Measurements from ENCODE around the gene POLA1.

Gene POLA1

GRCh38 chrX:25034889-25035288 lies 341.2 kb downstream of the POLA1 start:
- DNase-seq, result no peak

- DNase-seq, result no peak
Observed at GRCh38 chrX:25039036-25039435, 345.3 kb downstream of the POLA1 start.

GRCh38 chrX:25043192-25043591 lies 349.5 kb downstream of the POLA1 start:
- DNase-seq, result no peak
